Gastroesophageal sphincter (tissue), 3 donors: ENCODE measurements around the gene EGLN2.

Experiments used
- CTCF ChIP-seq, 4 experiments: fragments of 200-600 bp in 2 of 4; fragments of 450-650 bp in 2 of 4; sonication (generic) in 1 of 4; IDR thresholded peaks; one replicate each; pipeline ENCODE4 v1.5.1; 2017 to 2019; ENCODE audit warnings: antibody characterized with exemption in 4 of 4, mild to moderate bottlenecking in 2 of 4, moderate library complexity in 2 of 4
- EP300 ChIP-seq: sonication (generic); formaldehyde crosslinking; IDR thresholded peaks from one replicate; pipeline ENCODE4 v1.6.1; 2017; ENCODE audit warnings: antibody characterized with exemption, mild to moderate bottlenecking
- POLR2A ChIP-seq, 2 donors: fragments of 450-650 bp; IDR thresholded peaks; one replicate each; pipeline ENCODE4 v1.6.1; 2017; ENCODE audit warnings: antibody characterized with exemption in 2 of 2, mild to moderate bottlenecking in 2 of 2, moderate library complexity in 1 of 2
- POLR2AphosphoS5 ChIP-seq: sonication (generic); formaldehyde crosslinking; IDR thresholded peaks from one replicate; pipeline ENCODE4 v1.6.1; 2017; ENCODE audit warnings: antibody characterized with exemption

- TF ChIP-seq CTCF (IDR thresholded peaks at IDR 0.05) (no peak), POLR2AphosphoS5 (no peak), POLR2A (IDR thresholded peaks at IDR 0.05) (no peak), EP300 (no peak)
These were observed 9.0 kb downstream of the EGLN2 start for GRCh38 chr19:40808021-40808325.
